ENCODE measurements around the gene ZDHHC1.

The ZDHHC1 gene

GRCh38 chr16:67463059-67463458 is 46.8 kb upstream of the ZDHHC1 start:
- TF ChIP-seq CTCF (conservative IDR thresholded peaks at IDR 0.05; ENCODE audit: low read length) (no peak), EZH2phosphoT487 (IDR thresholded peaks at IDR 0.05; ENCODE audit: borderline replicate concordance) (no peak)
- H3K36me3 ChIP-seq (ENCODE audit: insufficient read depth, low read length) = no peaks in the 10 kb centered on the region
- H3K9me3 ChIP-seq (ENCODE audit: insufficient read depth, low read depth, low read length) = no peaks in the 10 kb centered on the region
- H3K9me2 ChIP-seq (replicated peaks; ENCODE audit: low read depth, low read length) = no peaks in the 10 kb centered on the region
- H3K4me3 ChIP-seq (ENCODE audit: low read length, poor library complexity, severe bottlenecking) = no peak overlapping the region
- no peak overlapping the region for H3K4me2 ChIP-seq (ENCODE audit: low read depth, low read length, poor library complexity, severe bottlenecking)
- no peaks in the 10 kb centered on the region for H3F3A ChIP-seq (ENCODE audit: low read depth)
- no peak overlapping the region for H2AFZ ChIP-seq (ENCODE audit: low read length)
- peaks cover 5% of the 10 kb centered on the region for H3K4me1 ChIP-seq (ENCODE audit: insufficient read depth, low read length, poor library complexity, severe bottlenecking)
- H3K27me3 ChIP-seq (ENCODE audit: insufficient read depth, low read length, poor library complexity, severe bottlenecking) = no peaks in the 10 kb centered on the region
- no peaks in the 10 kb centered on the region for H4K20me1 ChIP-seq (ENCODE audit: insufficient read depth, low read length, poor library complexity, severe bottlenecking)
- peaks cover 9% of the 10 kb centered on the region; the same call in 1 of the 2 replicates for H3K79me2 ChIP-seq (ENCODE audit: insufficient read depth, low read length)
- H3K9ac ChIP-seq (ENCODE audit: low read depth, low read length, poor library complexity, severe bottlenecking) = no peak overlapping the region

- H4K20me1 ChIP-seq (ENCODE audit: insufficient read depth, low read length, poor library complexity, severe bottlenecking) = no peaks in the 10 kb centered on the region
- H3K79me2 ChIP-seq (ENCODE audit: insufficient read depth, low read length) = peaks cover 9% of the 10 kb centered on the region; the same call in 1 of the 2 replicates
- H3K27me3 ChIP-seq (ENCODE audit: insufficient read depth, low read length, poor library complexity, severe bottlenecking) = no peaks in the 10 kb centered on the region
- H3K9me3 ChIP-seq (ENCODE audit: insufficient read depth, low read depth, low read length) = no peaks in the 10 kb centered on the region
- TF ChIP-seq EZH2phosphoT487 (IDR thresholded peaks at IDR 0.05; ENCODE audit: borderline replicate concordance) (no peak), CTCF (conservative IDR thresholded peaks at IDR 0.05; ENCODE audit: low read length) (no peak)
- no peak overlapping the region for H3K9ac ChIP-seq (ENCODE audit: low read depth, low read length, poor library complexity, severe bottlenecking)
- no peaks in the 10 kb centered on the region for H3K9me2 ChIP-seq (replicated peaks; ENCODE audit: low read depth, low read length)
- H3F3A ChIP-seq (ENCODE audit: low read depth) = no peaks in the 10 kb centered on the region
- no peak overlapping the region for H3K4me3 ChIP-seq (ENCODE audit: low read length, poor library complexity, severe bottlenecking)
- H3K4me1 ChIP-seq (ENCODE audit: insufficient read depth, low read length, poor library complexity, severe bottlenecking) = peaks cover 5% of the 10 kb centered on the region
- H3K4me2 ChIP-seq (ENCODE audit: low read depth, low read length, poor library complexity, severe bottlenecking) = no peak overlapping the region
- H2AFZ ChIP-seq (ENCODE audit: low read length) = no peak overlapping the region
- H3K36me3 ChIP-seq (ENCODE audit: insufficient read depth, low read length) = no peaks in the 10 kb centered on the region
These were observed 46.0 kb upstream of the ZDHHC1 start for GRCh38 chr16:67462279-67462655.

GRCh38 chr16:67461600-67462278 is 45.5 kb upstream of the ZDHHC1 start:
- Histone ChIP-seq H3K4me3 (ENCODE audit: low read length, poor library complexity, severe bottlenecking) (no peak overlapping the region), H3K4me1 (ENCODE audit: insufficient read depth, low read length, poor library complexity, severe bottlenecking) (peaks cover 5% of the 10 kb centered on the region), H3K9me2 (replicated peaks; ENCODE audit: low read depth, low read length) (no peaks in the 10 kb centered on the region), H3K27me3 (ENCODE audit: insufficient read depth, low read length, poor library complexity, severe bottlenecking) (no peaks in the 10 kb centered on the region), H3F3A (ENCODE audit: low read depth) (no peaks in the 10 kb centered on the region), H3K36me3 (ENCODE audit: insufficient read depth, low read length) (no peaks in the 10 kb centered on the region), H3K4me2 (ENCODE audit: low read depth, low read length, poor library complexity, severe bottlenecking) (no peak overlapping the region), H3K79me2 (ENCODE audit: insufficient read depth, low read length) (peaks cover 9% of the 10 kb centered on the region; the same call in 1 of the 2 replicates), H2AFZ (ENCODE audit: low read length) (no peak overlapping the region), H4K20me1 (ENCODE audit: insufficient read depth, low read length, poor library complexity, severe bottlenecking) (no peaks in the 10 kb centered on the region), H3K9ac (ENCODE audit: low read depth, low read length, poor library complexity, severe bottlenecking) (no peak overlapping the region), H3K9me3 (ENCODE audit: insufficient read depth, low read depth, low read length) (no peaks in the 10 kb centered on the region)
- no peak for TF ChIP-seq CTCF (conservative IDR thresholded peaks at IDR 0.05; ENCODE audit: low read length)
- no peak for TF ChIP-seq EZH2phosphoT487 (IDR thresholded peaks at IDR 0.05; ENCODE audit: borderline replicate concordance)

All from Loucy (cell line).